Lower leg skin (tissue), 4 donors: ENCODE measurements around the gene ADSS1. TPM values are rescaled to one million over a fixed set of nuclear protein-coding genes. Genes with fewer than 3 reads are reported as not detected.

Source experiments
- DNase-seq, 2 donors: peaks; one replicate each; pipeline ENCODE4 v3.0.0-alpha.2; 2019; ENCODE audit warnings: low spot score in 2 of 2
- H3K4me3 ChIP-seq: fragments of 200-600 bp; sonication (generic); 2 replicates; pipeline ENCODE4 v1.5.1; 2017; ENCODE audit warnings: mild to moderate bottlenecking, low read depth; ENCODE audit not compliant: poor library complexity, severe bottlenecking
- CTCF ChIP-seq, 3 donors: fragments of 450-650 bp; IDR thresholded peaks; one replicate each; pipeline ENCODE4 v1.5.1; 2016; ENCODE audit warnings: antibody characterized with exemption in 3 of 3, mild to moderate bottlenecking in 3 of 3, moderate library complexity in 2 of 3
- POLR2A ChIP-seq, 2 donors: fragments of 450-650 bp; IDR thresholded peaks; one replicate each; pipeline ENCODE4 v1.6.1; 2016 to 2017; ENCODE audit warnings: antibody characterized with exemption in 2 of 2, mild to moderate bottlenecking in 1 of 2, moderate library complexity in 1 of 2
- WGBS, 2 donors: methylation state at CpG; one replicate each; pipeline ENCODE4 v1.1.5; 2018; 5-methylcytosine and 5-hydroxymethylcytosine counted together
- intact Hi-C: fragments of 100-400 bp; cut with DNase I; formaldehyde crosslinking; loops from one replicate; pipeline ENCODE4 v1.15.0; 2023; ENCODE audit warnings: low total_unique reads
- total RNA-seq, 4 donors: library from RNA; depleted of rRNA; stranded (reverse); fragments of >200 nt; gene quantifications; one replicate each; pipeline ENCODE4 v1.1.0, GENCODE V29; 2016

The ADSS1 gene
- total RNA-seq, 4 donors from 2014 or later, result 5.5 to 8.7 (median 7.2) TPM

DNA sequence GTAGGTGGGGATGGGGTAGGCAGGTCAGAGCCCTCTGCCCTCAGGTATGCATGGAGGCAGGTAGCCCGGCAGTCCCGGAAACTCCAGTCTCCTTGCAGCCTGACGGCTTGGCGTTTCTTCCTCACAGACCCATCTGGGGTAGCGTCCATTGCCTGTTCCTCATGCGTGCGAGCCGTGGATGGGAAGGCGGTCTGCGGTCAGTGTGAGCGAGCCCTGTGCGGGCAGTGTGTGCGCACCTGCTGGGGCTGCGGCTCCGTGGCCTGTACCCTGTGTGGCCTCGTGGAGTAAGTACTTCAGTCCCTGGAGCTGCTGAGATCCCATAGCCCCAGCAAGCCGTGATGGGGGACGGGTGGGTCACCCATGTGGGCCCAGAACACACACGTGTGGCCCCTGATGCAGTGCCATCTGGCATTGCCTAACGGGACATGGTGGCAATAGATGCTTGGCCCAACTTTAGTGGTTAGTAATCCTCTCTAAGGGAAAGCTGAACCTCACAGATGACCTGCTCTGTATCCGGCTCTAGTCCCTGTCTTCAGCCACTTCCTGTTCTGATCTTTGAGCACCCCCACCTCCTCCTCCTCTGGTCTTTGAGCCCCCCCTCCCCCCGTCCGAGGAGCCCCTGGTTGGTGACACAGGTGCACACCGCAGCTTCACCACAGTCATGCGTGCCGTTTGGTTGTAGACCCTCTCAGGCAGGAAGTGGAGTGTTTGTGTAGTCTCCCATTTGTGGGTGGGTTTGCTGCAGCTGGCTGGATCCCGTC, 32.6 kb downstream of the ADSS1 start:
- no peak for TF ChIP-seq CTCF (IDR thresholded peaks at IDR 0.05)
- no peak for TF ChIP-seq POLR2A (IDR thresholded peaks at IDR 0.05)
- intact Hi-C loops, result no loop called here
- H3K4me3 ChIP-seq, result no peak overlapping the region
- no peak for DNase-seq
- 80 to 84% methylated on average over 26 to 27 of the region's 27 CpGs for WGBS, 2 donors

- intact Hi-C loops, result no loop called here
- WGBS, 2 donors, result 76 to 83% methylated on average over 10 of the region's 10 CpGs
Observed at GRCh38 chr14:104757238-104757585, 33.2 kb downstream of the ADSS1 start.

DNA sequence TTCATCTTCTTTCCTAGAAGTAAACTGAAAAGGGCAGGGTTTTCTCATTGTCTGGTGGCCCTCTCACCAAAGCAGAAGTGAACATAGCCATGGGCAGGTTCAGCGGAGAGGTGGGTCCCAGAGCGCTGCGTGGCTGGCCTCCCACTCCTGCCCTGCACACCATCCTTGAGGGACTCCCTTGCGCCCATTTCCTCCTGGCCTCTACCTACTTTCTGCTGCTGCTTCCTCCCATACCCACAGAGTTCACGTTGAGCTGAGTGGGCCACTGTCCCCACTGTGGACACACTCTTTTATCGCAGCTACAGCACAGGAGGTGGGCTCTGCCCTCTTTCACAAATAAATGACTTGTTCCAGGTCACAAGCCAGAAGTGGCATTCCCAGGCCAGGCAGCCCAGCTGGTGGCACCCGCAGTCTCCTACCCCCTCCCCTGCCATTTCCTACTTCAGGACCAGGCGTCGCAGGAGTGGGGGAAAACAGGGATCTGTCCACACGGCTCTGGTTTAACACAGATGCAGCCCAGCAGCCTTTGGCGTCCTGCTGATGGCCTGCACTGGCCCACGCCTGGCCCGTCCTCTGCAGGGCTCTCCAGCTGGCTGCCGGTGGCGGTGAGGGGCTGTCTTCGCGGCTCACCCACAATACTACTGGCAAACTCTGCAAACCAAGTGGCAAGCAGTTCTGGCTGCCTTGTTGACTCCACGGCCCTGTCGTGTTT, 33.8 kb downstream of the ADSS1 start:
- no peak overlapping the region for H3K4me3 ChIP-seq
- intact Hi-C loops, result no loop called here
- WGBS, 2 donors, result 91 to 96% methylated on average over 17 to 19 of the region's 19 CpGs
- TF ChIP-seq CTCF (IDR thresholded peaks at IDR 0.05) (no peak), POLR2A (IDR thresholded peaks at IDR 0.05) (no peak)
- no peak for DNase-seq

More at GRCh38 chr14:104757238-104757585, 33.2 kb downstream of the ADSS1 start:
- no peak for DNase-seq
- H3K4me3 ChIP-seq, result no peak overlapping the region
- TF ChIP-seq POLR2A (IDR thresholded peaks at IDR 0.05) (no peak), CTCF (IDR thresholded peaks at IDR 0.05) (no peak)

GRCh38 chr14:104758981-104759969, 35.2 kb downstream of the ADSS1 start:
- intact Hi-C loops, result no loop called here
- DNase-seq, result no peak

More at GRCh38 chr14:104758981-104759969, 35.2 kb downstream of the ADSS1 start:
- TF ChIP-seq POLR2A (IDR thresholded peaks at IDR 0.05), result no peak
- no peak for TF ChIP-seq CTCF (IDR thresholded peaks at IDR 0.05)
- no peak overlapping the region for H3K4me3 ChIP-seq
- WGBS, 2 donors, result 87 to 89% methylated on average over 28 to 30 of the region's 30 CpGs
